Measurements from ENCODE around the gene BANP. TPM values are rescaled to one million over a fixed set of nuclear protein-coding genes. Genes with fewer than 3 reads are reported as not detected.
A peak's percentile ranks its signal among the peaks of the same experiment; 100 is the strongest.

The BANP gene
- polyA plus RNA-seq, 4 donors, result 10.5 to 15.7 (median 11.6) TPM

DNA sequence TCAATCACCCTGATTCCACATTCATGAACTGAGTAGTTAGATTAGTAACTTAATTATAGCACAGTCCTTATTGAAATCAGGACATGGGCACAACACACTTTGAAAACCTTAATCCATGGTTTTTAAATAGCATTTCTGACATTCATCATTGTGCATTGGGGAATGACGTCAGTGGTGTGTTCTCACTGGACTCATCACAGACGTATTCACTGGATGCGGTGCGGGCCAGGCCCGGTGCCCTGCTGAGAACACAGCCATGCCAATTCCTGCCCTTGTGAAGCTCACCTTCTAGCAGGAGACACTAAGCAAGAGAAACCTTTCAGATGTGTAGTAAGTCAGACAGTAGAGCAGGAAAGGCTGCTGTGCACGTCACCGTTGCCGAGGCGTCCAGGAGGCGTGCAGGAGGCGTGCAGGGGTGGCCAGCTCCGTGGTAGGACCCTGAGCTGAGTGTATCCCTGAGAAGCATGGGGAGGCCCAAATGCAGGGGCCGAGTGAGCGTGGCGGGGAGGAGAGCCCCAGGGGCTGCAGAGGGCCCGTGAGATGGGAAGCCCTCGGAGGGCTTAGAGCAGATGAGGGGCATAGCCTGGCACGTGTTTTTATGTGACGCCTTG, 12.9 kb downstream of the BANP start:
- DNase-seq (no peak), FAIRE-seq (no peak)
- peaks cover 0 to 10% (median 4%) of the 10 kb centered on the region in 3 donors for H3K4me1 ChIP-seq (ENCODE audit: control insufficient read depth in 3 of 3, insufficient read depth in 2 of 3, low read depth in 1 of 3, low read length in 2 of 3)
- H3K4me3 ChIP-seq (ENCODE audit: low read depth in 1 of 3, low read length in 3 of 3), result no peak overlapping the region
- 86 to 88% (median 88%) methylated on average over 18 to 19 of the region's 19 CpGs for WGBS, 3 donors
- peak overlapping the region in 2 of 3 donors; percentile 24 to 42 for H3K27ac ChIP-seq (ENCODE audit: low read depth in 1 of 3, low read length in 2 of 3)
- H3K9me3 ChIP-seq (ENCODE audit: control insufficient read depth in 2 of 2, insufficient read depth in 1 of 2, low read depth in 1 of 2, low read length in 1 of 2), result no peaks in the 10 kb centered on the region
- H3K27me3 ChIP-seq (ENCODE audit: control insufficient read depth in 3 of 3, insufficient read depth in 3 of 3, low read length in 3 of 3), result no peaks in the 10 kb centered on the region
- peaks cover 0 to 18% (median 0%) of the 10 kb centered on the region in 3 donors for H3K36me3 ChIP-seq (ENCODE audit: control insufficient read depth in 3 of 3, insufficient read depth in 2 of 3, low read depth in 1 of 3, low read length in 3 of 3)

DNA sequence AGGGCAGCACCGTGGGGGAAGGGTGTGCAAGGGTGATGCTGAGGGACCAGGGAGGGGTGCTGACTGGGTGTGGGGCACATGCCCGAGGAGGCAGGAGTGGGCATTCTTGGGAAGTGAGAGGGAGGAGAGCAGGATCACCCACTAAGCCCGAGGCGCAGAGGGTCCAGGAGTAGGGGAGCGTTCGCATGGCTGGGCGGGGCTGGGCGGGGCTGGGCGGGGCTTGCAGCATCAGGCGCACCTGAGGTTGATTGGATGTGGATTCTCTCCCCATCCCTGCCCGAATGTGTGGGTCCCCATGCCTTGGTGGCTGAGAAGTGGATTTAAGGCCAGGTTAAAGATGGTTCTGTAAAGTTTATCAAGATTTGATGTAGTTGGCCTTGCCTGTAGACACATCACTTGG, 14.2 kb downstream of the BANP start:
- Histone ChIP-seq H3K27me3 (ENCODE audit: control insufficient read depth in 3 of 3, insufficient read depth in 3 of 3, low read length in 3 of 3) (no peaks in the 10 kb centered on the region), H3K4me3 (ENCODE audit: low read depth in 1 of 3, low read length in 3 of 3) (no peak overlapping the region), H3K9me3 (ENCODE audit: control insufficient read depth in 2 of 2, insufficient read depth in 1 of 2, low read depth in 1 of 2, low read length in 1 of 2) (no peaks in the 10 kb centered on the region), H3K27ac (ENCODE audit: low read depth in 1 of 3, low read length in 2 of 3) (no peak overlapping the region), H3K36me3 (ENCODE audit: control insufficient read depth in 3 of 3, insufficient read depth in 2 of 3, low read depth in 1 of 3, low read length in 3 of 3) (peaks cover 0 to 21% (median 0%) of the 10 kb centered on the region in 3 donors), H3K4me1 (ENCODE audit: control insufficient read depth in 3 of 3, insufficient read depth in 2 of 3, low read depth in 1 of 3, low read length in 2 of 3) (peaks cover 0 to 10% (median 4%) of the 10 kb centered on the region in 3 donors)
- 82 to 86% (median 84%) methylated on average over 10 to 11 of the region's 11 CpGs for WGBS, 3 donors
- no peak for DNase-seq
- no peak for FAIRE-seq

DNA sequence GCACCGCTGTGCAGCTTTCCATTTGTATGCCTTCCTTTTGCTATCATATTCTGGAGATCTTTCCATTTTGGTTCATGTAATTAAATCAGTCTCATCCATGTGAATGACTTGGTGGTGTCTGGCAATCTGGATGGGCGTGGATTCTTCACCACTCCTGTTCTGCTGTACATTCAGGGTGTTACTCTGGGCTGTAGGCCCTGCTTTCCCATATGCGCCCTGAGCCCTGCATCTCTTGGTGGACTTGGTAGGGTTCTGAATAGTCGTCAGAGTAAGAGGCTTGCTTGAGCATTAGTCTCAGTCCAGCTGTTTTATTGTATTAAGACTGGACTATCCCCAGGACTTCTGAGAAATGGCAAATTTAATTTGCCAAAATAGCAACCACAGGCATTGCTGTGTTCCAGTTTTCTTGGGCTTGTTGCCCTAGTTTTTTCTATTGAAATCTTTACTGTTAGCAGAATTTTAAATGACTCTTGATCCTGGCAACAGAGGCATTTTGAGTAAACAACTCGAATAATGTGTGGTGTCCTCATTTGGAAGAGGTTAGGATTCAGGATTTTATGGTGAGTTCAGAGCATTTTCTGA, 14.9 kb downstream of the BANP start:
- H3K27me3 ChIP-seq (ENCODE audit: control insufficient read depth in 3 of 3, insufficient read depth in 3 of 3, low read length in 3 of 3), result no peaks in the 10 kb centered on the region
- FAIRE-seq (no peak), DNase-seq (no peak)
- H3K9me3 ChIP-seq (ENCODE audit: control insufficient read depth in 2 of 2, insufficient read depth in 1 of 2, low read depth in 1 of 2, low read length in 1 of 2), result peaks cover 0 to 6% of the 10 kb centered on the region in 2 donors
- WGBS, 3 donors, result 67 to 79% (median 73%) methylated on average over 5 of the region's 5 CpGs
- peaks cover 0 to 27% (median 0%) of the 10 kb centered on the region in 3 donors for H3K36me3 ChIP-seq (ENCODE audit: control insufficient read depth in 3 of 3, insufficient read depth in 2 of 3, low read depth in 1 of 3, low read length in 3 of 3)
- H3K27ac ChIP-seq (ENCODE audit: low read depth in 1 of 3, low read length in 2 of 3), result peak overlapping the region in 2 of 3 donors; percentile 32 to 76
- peaks cover 0 to 10% (median 4%) of the 10 kb centered on the region in 3 donors for H3K4me1 ChIP-seq (ENCODE audit: control insufficient read depth in 3 of 3, insufficient read depth in 2 of 3, low read depth in 1 of 3, low read length in 2 of 3)
- no peak overlapping the region for H3K4me3 ChIP-seq (ENCODE audit: low read depth in 1 of 3, low read length in 3 of 3)

GRCh38 chr16:87966685-87967185, 15.5 kb downstream of the BANP start:
- DNase-seq (peak; percentile 25 to 49), FAIRE-seq (no peak)
- H3K4me1 ChIP-seq (ENCODE audit: control insufficient read depth in 3 of 3, insufficient read depth in 2 of 3, low read depth in 1 of 3, low read length in 2 of 3), result peaks cover 0 to 10% (median 4%) of the 10 kb centered on the region in 3 donors
- peaks cover 0 to 28% (median 0%) of the 10 kb centered on the region in 3 donors for H3K36me3 ChIP-seq (ENCODE audit: control insufficient read depth in 3 of 3, insufficient read depth in 2 of 3, low read depth in 1 of 3, low read length in 3 of 3)
- no peaks in the 10 kb centered on the region for H3K27me3 ChIP-seq (ENCODE audit: control insufficient read depth in 3 of 3, insufficient read depth in 3 of 3, low read length in 3 of 3)
- H3K27ac ChIP-seq (ENCODE audit: low read depth in 1 of 3, low read length in 2 of 3), result peak overlapping the region in 2 of 3 donors; percentile 32 to 76
- peaks cover 0 to 10% of the 10 kb centered on the region in 2 donors for H3K9me3 ChIP-seq (ENCODE audit: control insufficient read depth in 2 of 2, insufficient read depth in 1 of 2, low read depth in 1 of 2, low read length in 1 of 2)
- no peak overlapping the region for H3K4me3 ChIP-seq (ENCODE audit: low read depth in 1 of 3, low read length in 3 of 3)
- 23 to 35% (median 34%) methylated on average over 11 to 14 of the region's 14 CpGs for WGBS, 3 donors

GRCh38 chr16:87968541-87968940, 17.3 kb downstream of the BANP start:
- WGBS, 3 donors, result 83 to 91% (median 90%) methylated on average over 7 of the region's 7 CpGs
- FAIRE-seq, result no peak
- H3K27me3 ChIP-seq (ENCODE audit: control insufficient read depth in 3 of 3, insufficient read depth in 3 of 3, low read length in 3 of 3), result no peaks in the 10 kb centered on the region
- no peak for DNase-seq
- peaks cover 0 to 26% (median 0%) of the 10 kb centered on the region in 3 donors for H3K36me3 ChIP-seq (ENCODE audit: control insufficient read depth in 3 of 3, insufficient read depth in 2 of 3, low read depth in 1 of 3, low read length in 3 of 3)
- H3K27ac ChIP-seq (ENCODE audit: low read depth in 1 of 3, low read length in 2 of 3), result no peak overlapping the region
- no peak overlapping the region for H3K4me3 ChIP-seq (ENCODE audit: low read depth in 1 of 3, low read length in 3 of 3)
- H3K9me3 ChIP-seq (ENCODE audit: control insufficient read depth in 2 of 2, insufficient read depth in 1 of 2, low read depth in 1 of 2, low read length in 1 of 2), result peaks cover 0 to 21% of the 10 kb centered on the region in 2 donors
- H3K4me1 ChIP-seq (ENCODE audit: control insufficient read depth in 3 of 3, insufficient read depth in 2 of 3, low read depth in 1 of 3, low read length in 2 of 3), result peaks cover 0 to 10% (median 4%) of the 10 kb centered on the region in 3 donors

DNA sequence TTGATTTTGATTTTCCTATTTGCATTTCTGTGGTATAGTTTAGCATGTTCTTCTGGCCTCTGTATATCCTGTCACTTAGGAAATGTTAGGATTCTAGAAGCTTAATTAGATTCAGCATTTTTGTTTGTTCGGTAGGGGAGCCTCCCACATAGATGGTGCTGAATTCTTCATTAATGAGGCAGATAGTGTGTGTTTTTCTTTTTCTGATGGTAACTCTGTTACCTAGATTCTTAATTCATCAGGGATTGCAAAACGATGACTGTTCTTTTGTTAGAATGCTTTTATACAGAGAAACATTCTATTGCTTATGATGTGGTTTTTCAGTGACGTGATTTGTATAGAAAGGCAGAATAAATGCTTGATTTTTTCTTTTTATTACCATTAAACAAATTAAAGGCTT, 19.0 kb downstream of the BANP start:
- DNase-seq, result no peak
- Histone ChIP-seq H3K4me1 (ENCODE audit: control insufficient read depth in 3 of 3, insufficient read depth in 2 of 3, low read depth in 1 of 3, low read length in 2 of 3) (peaks cover 0 to 10% (median 4%) of the 10 kb centered on the region in 3 donors), H3K36me3 (ENCODE audit: control insufficient read depth in 3 of 3, insufficient read depth in 2 of 3, low read depth in 1 of 3, low read length in 3 of 3) (peaks cover 0 to 28% (median under 1%) of the 10 kb centered on the region in 3 donors), H3K27me3 (ENCODE audit: control insufficient read depth in 3 of 3, insufficient read depth in 3 of 3, low read length in 3 of 3) (no peaks in the 10 kb centered on the region), H3K27ac (ENCODE audit: low read depth in 1 of 3, low read length in 2 of 3) (no peak overlapping the region), H3K4me3 (ENCODE audit: low read depth in 1 of 3, low read length in 3 of 3) (no peak overlapping the region), H3K9me3 (ENCODE audit: control insufficient read depth in 2 of 2, insufficient read depth in 1 of 2, low read depth in 1 of 2, low read length in 1 of 2) (peaks cover 0 to 21% of the 10 kb centered on the region in 2 donors)
- FAIRE-seq, result no peak
- 61 to 73% (median 68%) methylated on average over 3 of the region's 3 CpGs for WGBS, 3 donors

DNA sequence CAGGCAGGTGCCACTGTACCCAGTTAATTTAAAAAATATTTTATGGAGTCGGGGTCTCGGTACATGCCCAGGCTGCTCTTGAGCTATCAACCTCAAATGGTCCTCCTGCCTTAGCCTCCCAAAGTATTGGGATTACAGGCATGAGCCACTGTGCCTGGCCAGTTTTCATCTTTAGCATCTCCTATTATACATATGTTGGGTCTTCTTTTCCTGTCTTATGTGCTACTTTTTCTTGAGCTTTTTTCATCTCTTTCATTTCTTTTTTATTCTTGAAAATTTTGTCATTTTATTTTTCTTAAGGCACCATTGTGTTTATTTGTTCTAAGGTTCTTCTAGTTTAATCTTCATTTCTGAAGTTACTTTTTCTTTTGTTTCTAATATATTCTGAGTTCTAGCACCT, 20.7 kb downstream of the BANP start:
- FAIRE-seq (no peak), DNase-seq (no peak)
- Histone ChIP-seq H3K27me3 (ENCODE audit: control insufficient read depth in 3 of 3, insufficient read depth in 3 of 3, low read length in 3 of 3) (no peaks in the 10 kb centered on the region), H3K4me1 (ENCODE audit: control insufficient read depth in 3 of 3, insufficient read depth in 2 of 3, low read depth in 1 of 3, low read length in 2 of 3) (peaks cover 0 to 2% (median 0%) of the 10 kb centered on the region in 3 donors), H3K36me3 (ENCODE audit: control insufficient read depth in 3 of 3, insufficient read depth in 2 of 3, low read depth in 1 of 3, low read length in 3 of 3) (peaks cover 0 to 31% (median 2%) of the 10 kb centered on the region in 3 donors), H3K4me3 (ENCODE audit: low read depth in 1 of 3, low read length in 3 of 3) (no peak overlapping the region), H3K27ac (ENCODE audit: low read depth in 1 of 3, low read length in 2 of 3) (no peak overlapping the region), H3K9me3 (ENCODE audit: control insufficient read depth in 2 of 2, insufficient read depth in 1 of 2, low read depth in 1 of 2, low read length in 1 of 2) (peaks cover 0 to 21% of the 10 kb centered on the region in 2 donors)
- 97 to 98% (median 97%) methylated on average over 2 of the region's 2 CpGs for WGBS, 3 donors

GRCh38 chr16:87973717-87974116, 22.5 kb downstream of the BANP start:
- no peak overlapping the region for H3K4me3 ChIP-seq (ENCODE audit: low read depth in 1 of 3, low read length in 3 of 3)
- H3K27me3 ChIP-seq (ENCODE audit: control insufficient read depth in 3 of 3, insufficient read depth in 3 of 3, low read length in 3 of 3), result no peaks in the 10 kb centered on the region
- 78 to 89% (median 89%) methylated on average over 3 of the region's 3 CpGs for WGBS, 3 donors
- DNase-seq, result no peak
- H3K9me3 ChIP-seq (ENCODE audit: control insufficient read depth in 2 of 2, insufficient read depth in 1 of 2, low read depth in 1 of 2, low read length in 1 of 2), result peaks cover 0 to 21% of the 10 kb centered on the region in 2 donors
- peaks cover 0 to 36% (median 2%) of the 10 kb centered on the region in 3 donors for H3K36me3 ChIP-seq (ENCODE audit: control insufficient read depth in 3 of 3, insufficient read depth in 2 of 3, low read depth in 1 of 3, low read length in 3 of 3)
- no peak overlapping the region for H3K27ac ChIP-seq (ENCODE audit: low read depth in 1 of 3, low read length in 2 of 3)
- no peaks in the 10 kb centered on the region for H3K4me1 ChIP-seq (ENCODE audit: control insufficient read depth in 3 of 3, insufficient read depth in 2 of 3, low read depth in 1 of 3, low read length in 2 of 3)
- no peak for FAIRE-seq
